Chondrocyte (in vitro differentiated cells): Measurements from ENCODE around the gene FAU. TPM values are rescaled to one million over a fixed set of nuclear protein-coding genes. Genes with fewer than 3 reads are reported as not detected.
A peak's percentile ranks its signal among the peaks of the same experiment; 100 is the strongest.

ENCODE experiments used
- DNase-seq: peaks from one replicate; pipeline ENCODE4 v3.0.0; 2021; ENCODE audit warnings: mixed read lengths, low spot score
- H3K27ac Mint-ChIP-seq: one replicate; pipeline ENCODE4 v1.8.0; 2021; ENCODE audit warnings: mild to moderate bottlenecking, moderate library complexity, mixed read lengths; ENCODE audit not compliant: unreplicated experiment
- H3K27me3 Mint-ChIP-seq: 2 replicates; pipeline ENCODE4 v1.8.0; 2021; ENCODE audit warnings: low read depth, mixed read lengths
- H3K36me3 Mint-ChIP-seq: 2 replicates; pipeline ENCODE4 v1.8.0; 2021; ENCODE audit warnings: low read depth, mixed read lengths
- H3K4me1 Mint-ChIP-seq: 2 replicates; pipeline ENCODE4 v1.8.0; 2021; ENCODE audit warnings: low read depth, mild to moderate bottlenecking, mixed read lengths
- H3K4me3 Mint-ChIP-seq: one replicate; pipeline ENCODE4 v1.8.0; 2021; ENCODE audit warnings: mild to moderate bottlenecking, moderate library complexity, mixed read lengths; ENCODE audit not compliant: unreplicated experiment
- H3K9me3 Mint-ChIP-seq: 2 replicates; pipeline ENCODE4 v1.8.0; 2021; ENCODE audit warnings: low read depth, mixed read lengths
- total RNA-seq: library from RNA; stranded (reverse); gene quantifications from 3 replicates; pipeline ENCODE4 v1.2.1, GENCODE V29; 2021
- TF ChIP-seq, protein P1 (sequence below): fragments of 200-600 bp; sonication (generic); IDR thresholded peaks from 2 replicates; pipeline ENCODE4 v1.5.0; 2021; ENCODE audit warnings: antibody characterized with exemption, mild to moderate bottlenecking, moderate library complexity

The FAU gene
- total RNA-seq, 1 donor from 2014 or later: 506 TPM

GRCh38 chr11:65128182-65129145 lies 6.5 kb upstream of the FAU start:
- no peaks in the 10 kb centered on the region for H3K9me3 Mint-ChIP-seq
- TF ChIP-seq, protein P1, sequence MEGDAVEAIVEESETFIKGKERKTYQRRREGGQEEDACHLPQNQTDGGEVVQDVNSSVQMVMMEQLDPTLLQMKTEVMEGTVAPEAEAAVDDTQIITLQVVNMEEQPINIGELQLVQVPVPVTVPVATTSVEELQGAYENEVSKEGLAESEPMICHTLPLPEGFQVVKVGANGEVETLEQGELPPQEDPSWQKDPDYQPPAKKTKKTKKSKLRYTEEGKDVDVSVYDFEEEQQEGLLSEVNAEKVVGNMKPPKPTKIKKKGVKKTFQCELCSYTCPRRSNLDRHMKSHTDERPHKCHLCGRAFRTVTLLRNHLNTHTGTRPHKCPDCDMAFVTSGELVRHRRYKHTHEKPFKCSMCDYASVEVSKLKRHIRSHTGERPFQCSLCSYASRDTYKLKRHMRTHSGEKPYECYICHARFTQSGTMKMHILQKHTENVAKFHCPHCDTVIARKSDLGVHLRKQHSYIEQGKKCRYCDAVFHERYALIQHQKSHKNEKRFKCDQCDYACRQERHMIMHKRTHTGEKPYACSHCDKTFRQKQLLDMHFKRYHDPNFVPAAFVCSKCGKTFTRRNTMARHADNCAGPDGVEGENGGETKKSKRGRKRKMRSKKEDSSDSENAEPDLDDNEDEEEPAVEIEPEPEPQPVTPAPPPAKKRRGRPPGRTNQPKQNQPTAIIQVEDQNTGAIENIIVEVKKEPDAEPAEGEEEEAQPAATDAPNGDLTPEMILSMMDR: no peak
- DNase-seq: peak; percentile 93
- no peaks in the 10 kb centered on the region for H3K27me3 Mint-ChIP-seq
- H3K4me3 Mint-ChIP-seq: no peak overlapping the region
- H3K36me3 Mint-ChIP-seq: peaks cover 10% of the 10 kb centered on the region
- peaks cover 15% of the 10 kb centered on the region for H3K4me1 Mint-ChIP-seq
- peak overlapping the region; percentile 17 for H3K27ac Mint-ChIP-seq

DNA sequence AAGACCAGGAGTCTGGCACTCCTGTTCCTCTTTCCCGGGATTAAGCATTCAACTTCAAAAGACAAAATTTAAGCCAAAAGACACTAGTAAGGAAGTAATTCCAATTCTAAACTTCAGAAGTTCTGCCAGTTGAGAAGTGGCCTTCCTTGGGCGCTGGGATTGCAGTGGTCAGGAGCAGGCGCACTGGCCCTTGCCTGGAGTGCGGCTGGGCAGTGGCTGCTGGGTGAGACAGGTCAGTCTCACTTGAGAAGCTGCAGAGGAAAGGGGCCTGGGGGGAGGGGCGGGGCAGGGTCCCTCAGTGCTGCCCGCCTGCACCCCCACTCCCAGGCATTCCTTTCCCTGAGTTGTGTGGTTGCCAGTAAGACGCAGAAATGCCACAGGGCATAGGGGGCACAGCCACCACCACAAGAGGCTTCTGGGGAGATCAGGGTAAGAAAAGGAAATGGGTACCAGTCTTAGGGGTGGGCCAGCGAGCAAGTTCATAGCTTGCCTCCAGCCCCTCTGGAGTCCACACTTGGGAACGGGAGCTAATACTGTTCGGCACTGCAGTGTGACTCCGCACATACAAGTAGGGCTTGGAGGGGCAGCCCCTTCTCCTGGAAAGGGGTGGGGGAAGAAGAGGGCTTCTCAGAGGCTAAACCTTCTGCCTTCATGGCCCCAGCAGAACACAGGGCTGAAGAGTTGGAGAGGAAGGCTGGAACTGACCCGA lies 5.7 kb upstream of the FAU start:
- no peak overlapping the region for H3K27ac Mint-ChIP-seq
- peaks cover 10% of the 10 kb centered on the region for H3K36me3 Mint-ChIP-seq
- no peak overlapping the region for H3K4me3 Mint-ChIP-seq
- no peaks in the 10 kb centered on the region for H3K9me3 Mint-ChIP-seq
- TF ChIP-seq, protein P1: no peak
- peak; percentile 59 for DNase-seq
- no peaks in the 10 kb centered on the region for H3K27me3 Mint-ChIP-seq
- H3K4me1 Mint-ChIP-seq: peaks cover 12% of the 10 kb centered on the region

DNA sequence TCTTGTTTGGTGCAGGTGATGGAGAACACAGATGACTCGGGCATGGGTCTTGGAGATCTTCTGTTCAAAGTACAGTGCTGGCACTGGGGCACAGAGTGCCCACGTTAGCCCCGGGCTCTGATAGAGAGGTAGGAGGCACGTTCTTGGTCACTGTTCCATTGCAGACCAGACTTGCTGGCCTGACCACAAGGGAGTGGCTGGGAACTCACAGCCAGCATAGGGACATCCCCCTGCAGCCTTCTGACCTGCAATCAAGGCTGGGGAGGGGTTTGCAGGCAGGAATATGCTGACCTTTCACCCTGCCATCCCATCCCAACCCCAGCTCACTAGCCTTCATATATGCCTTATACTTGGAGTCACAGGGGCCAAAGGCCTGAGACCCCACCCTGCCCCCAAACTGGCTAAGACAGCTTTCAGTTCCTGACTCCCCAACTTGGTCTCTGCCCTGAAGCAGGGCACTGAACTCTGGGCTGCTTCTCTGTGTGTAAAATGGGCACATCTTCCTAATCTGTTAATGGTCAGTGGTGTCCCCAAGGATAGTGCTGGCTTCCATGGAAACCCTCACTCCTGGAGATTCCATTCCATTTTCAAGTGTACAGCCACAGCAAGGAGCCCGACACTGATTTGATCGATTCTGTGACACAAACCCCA lies 4.8 kb upstream of the FAU start:
- TF ChIP-seq, protein P1: no peak
- no peaks in the 10 kb centered on the region for H3K9me3 Mint-ChIP-seq
- H3K4me3 Mint-ChIP-seq: no peak overlapping the region
- peaks cover 17% of the 10 kb centered on the region for H3K4me1 Mint-ChIP-seq
- DNase-seq: peak; percentile 27
- H3K27me3 Mint-ChIP-seq: no peaks in the 10 kb centered on the region
- peak overlapping the region; percentile 17 for H3K27ac Mint-ChIP-seq
- H3K36me3 Mint-ChIP-seq: peaks cover 12% of the 10 kb centered on the region

GRCh38 chr11:65125197-65126056 lies 3.5 kb upstream of the FAU start:
- Mint-ChIP-seq H3K36me3 (peaks cover 10% of the 10 kb centered on the region), H3K9me3 (no peaks in the 10 kb centered on the region), H3K27me3 (no peaks in the 10 kb centered on the region), H3K4me1 (peaks cover 29% of the 10 kb centered on the region), H3K4me3 (no peak overlapping the region), H3K27ac (no peak overlapping the region)
- TF ChIP-seq, protein P1: no peak
- peak; percentile 51 for DNase-seq
